ENCODE data around the gene CAMK1D.

DNA sequence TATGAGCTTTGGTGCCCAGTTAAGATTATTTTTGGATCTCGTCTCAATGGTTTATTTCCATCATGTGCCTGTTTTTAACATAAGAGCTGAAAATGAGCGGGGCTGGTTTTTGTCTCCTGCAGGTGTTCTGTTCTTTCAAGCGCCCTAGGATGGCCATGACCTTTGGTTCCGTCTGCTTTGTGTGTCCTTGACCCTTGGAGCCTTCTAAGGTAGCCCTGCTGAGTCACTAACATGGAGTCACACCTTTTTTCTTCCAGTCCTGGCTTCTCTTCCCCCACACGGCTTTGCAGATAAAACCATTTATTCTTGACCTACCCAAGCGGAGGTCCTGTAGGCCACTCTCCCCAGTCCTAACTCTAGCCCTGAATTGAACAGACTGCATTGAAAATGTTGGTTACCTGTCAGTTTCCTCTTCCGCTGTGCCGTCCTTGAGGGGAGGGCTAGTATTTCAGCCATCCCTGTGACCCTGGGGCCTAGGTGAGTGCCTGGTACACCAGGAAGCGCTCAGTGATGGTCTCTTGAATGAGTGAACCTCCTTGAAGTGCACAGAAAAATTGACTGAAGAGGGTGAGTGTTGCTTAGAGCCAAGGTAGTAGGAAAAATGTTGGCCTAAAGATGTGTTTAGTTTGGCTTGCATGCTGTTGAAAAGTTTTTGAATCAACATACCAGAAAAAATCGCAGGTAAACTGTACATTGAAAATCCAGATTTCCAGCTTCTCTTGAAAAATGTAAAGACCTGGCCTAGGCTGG is 48.0 kb downstream of the CAMK1D start:
- TF ChIP-seq POLR2AphosphoS5 (IDR thresholded peaks at IDR 0.05; ENCODE audit: insufficient read depth, low read depth, low read length): no peak
- TF ChIP-seq MYC (IDR thresholded peaks at IDR 0.05; ENCODE audit: low read depth, low read length): no peak
- no peak for TF ChIP-seq POLR2A (IDR thresholded peaks at IDR 0.05; ENCODE audit: low read depth, low read length)
- TF ChIP-seq, protein P1, sequence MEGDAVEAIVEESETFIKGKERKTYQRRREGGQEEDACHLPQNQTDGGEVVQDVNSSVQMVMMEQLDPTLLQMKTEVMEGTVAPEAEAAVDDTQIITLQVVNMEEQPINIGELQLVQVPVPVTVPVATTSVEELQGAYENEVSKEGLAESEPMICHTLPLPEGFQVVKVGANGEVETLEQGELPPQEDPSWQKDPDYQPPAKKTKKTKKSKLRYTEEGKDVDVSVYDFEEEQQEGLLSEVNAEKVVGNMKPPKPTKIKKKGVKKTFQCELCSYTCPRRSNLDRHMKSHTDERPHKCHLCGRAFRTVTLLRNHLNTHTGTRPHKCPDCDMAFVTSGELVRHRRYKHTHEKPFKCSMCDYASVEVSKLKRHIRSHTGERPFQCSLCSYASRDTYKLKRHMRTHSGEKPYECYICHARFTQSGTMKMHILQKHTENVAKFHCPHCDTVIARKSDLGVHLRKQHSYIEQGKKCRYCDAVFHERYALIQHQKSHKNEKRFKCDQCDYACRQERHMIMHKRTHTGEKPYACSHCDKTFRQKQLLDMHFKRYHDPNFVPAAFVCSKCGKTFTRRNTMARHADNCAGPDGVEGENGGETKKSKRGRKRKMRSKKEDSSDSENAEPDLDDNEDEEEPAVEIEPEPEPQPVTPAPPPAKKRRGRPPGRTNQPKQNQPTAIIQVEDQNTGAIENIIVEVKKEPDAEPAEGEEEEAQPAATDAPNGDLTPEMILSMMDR (IDR thresholded peaks at IDR 0.05; ENCODE audit: extremely low read depth in 1 of 2, insufficient read depth in 1 of 2, low read depth in 1 of 2, low read length in 2 of 2): no peak
- TF ChIP-seq EZH2 (IDR thresholded peaks at IDR 0.05; ENCODE audit: borderline replicate concordance, low read depth, low read length, severe bottlenecking): no peak
- TF ChIP-seq, protein P2, sequence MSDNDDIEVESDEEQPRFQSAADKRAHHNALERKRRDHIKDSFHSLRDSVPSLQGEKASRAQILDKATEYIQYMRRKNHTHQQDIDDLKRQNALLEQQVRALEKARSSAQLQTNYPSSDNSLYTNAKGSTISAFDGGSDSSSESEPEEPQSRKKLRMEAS (IDR thresholded peaks at IDR 0.05; ENCODE audit: insufficient read depth, insufficient read length): no peak
- TF ChIP-seq GATA2 (IDR thresholded peaks at IDR 0.05; ENCODE audit: insufficient read depth, insufficient read length, low read depth, low read length): no peak
- TF ChIP-seq JUN (IDR thresholded peaks at IDR 0.05; ENCODE audit: borderline replicate concordance, insufficient read depth, insufficient read length, low read depth): no peak
- no peak for TF ChIP-seq FOS (IDR thresholded peaks at IDR 0.05; ENCODE audit: borderline replicate concordance, insufficient read depth, low read length)

Data from endothelial cell of umbilical vein (primary cell).